C4-2B (cell line): ENCODE results near the gene ZNF93.
"Not testable (repeated sequence)": the region's sequence is repeated elsewhere in the genome, so short reads cannot be mapped to it uniquely, and the experiment has no call there.

ENCODE experiments used
- CTCF ChIP-seq: fragments of 450-650 bp; conservative IDR thresholded peaks from 2 replicates; pipeline ENCODE4 v1.5.1; 2017; ENCODE audit warnings: mild to moderate bottlenecking
- ZFX ChIP-seq: fragments of 450-650 bp; IDR thresholded peaks from 2 replicates; pipeline ENCODE4 v1.6.1; 2017

DNA sequence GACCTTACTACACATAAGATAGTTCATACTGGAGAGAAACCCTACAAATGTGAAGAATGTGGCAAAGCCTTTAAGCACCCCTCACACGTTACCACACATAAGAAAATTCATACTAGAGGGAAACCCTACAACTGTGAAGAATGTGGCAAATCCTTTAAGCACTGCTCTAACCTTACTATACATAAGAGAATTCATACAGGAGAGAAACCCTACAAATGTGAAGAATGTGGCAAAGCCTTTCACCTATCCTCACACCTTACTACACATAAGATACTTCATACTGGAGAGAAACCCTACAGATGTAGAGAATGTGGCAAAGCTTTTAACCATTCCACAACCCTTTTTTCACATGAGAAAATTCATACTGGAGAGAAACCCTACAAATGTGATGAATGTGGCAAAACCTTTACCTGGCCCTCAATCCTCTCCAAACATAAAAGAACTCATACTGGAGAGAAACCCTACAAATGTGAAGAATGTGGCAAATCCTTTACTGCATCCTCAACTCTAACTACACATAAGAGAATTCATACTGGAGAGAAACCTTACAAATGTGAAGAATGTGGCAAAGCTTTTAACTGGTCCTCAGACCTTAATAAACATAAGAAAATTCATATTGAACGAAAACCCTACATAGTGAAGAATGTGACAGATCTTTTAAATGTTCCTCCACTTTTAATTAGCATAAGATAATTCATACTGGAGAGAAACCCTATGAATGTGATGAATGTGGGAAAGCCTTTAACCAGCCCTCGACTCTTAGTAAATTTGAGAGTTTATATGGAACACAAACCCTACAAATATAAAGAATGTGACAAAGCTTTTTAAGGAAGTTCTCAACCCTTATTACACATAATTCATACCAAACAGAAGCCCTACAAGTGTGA is 8.4 kb upstream of the ZNF93 start:
- not testable (repeated sequence) for TF ChIP-seq CTCF, ZFX
